NCI-H510A (cell line): ENCODE results near the gene XPO6.

ENCODE experiments used
- DNase-seq: peaks from one replicate; lab custom pipeline; 2025; lab: John Stamatoyannopoulos, UW

XPO6 gene

GRCh38 chr16:28110977-28111376 lies 100.8 kb downstream of the XPO6 start:
- DNase-seq = no peak

GRCh38 chr16:28110479-28110878 lies 101.3 kb downstream of the XPO6 start:
- DNase-seq = no peak

- DNase-seq = no peak
Observed at GRCh38 chr16:28110074-28110473, 101.7 kb downstream of the XPO6 start.

- no peak for DNase-seq
Observed at GRCh38 chr16:28108590-28109247, 103.0 kb downstream of the XPO6 start.

- no peak for DNase-seq
Observed at GRCh38 chr16:28107232-28107631, 104.5 kb downstream of the XPO6 start.

GRCh38 chr16:28106467-28107215 lies 105.1 kb downstream of the XPO6 start:
- no peak for DNase-seq

- no peak for DNase-seq
Observed at GRCh38 chr16:28105954-28106353, 105.8 kb downstream of the XPO6 start.

GRCh38 chr16:28105297-28105696 lies 106.5 kb downstream of the XPO6 start:
- DNase-seq = no peak

- DNase-seq = no peak
Observed at GRCh38 chr16:28104404-28104803, 107.4 kb downstream of the XPO6 start.

GRCh38 chr16:28103516-28104170 lies 108.1 kb downstream of the XPO6 start:
- no peak for DNase-seq

GRCh38 chr16:28101533-28101890 lies 110.3 kb downstream of the XPO6 start:
- no peak for DNase-seq

- DNase-seq = no peak
Observed at GRCh38 chr16:28100810-28101532, 110.8 kb downstream of the XPO6 start.

GRCh38 chr16:28098959-28099945 lies 112.5 kb downstream of the XPO6 start:
- no peak for DNase-seq

- DNase-seq = no peak
Observed at GRCh38 chr16:28098171-28098958, 113.4 kb downstream of the XPO6 start.

GRCh38 chr16:28096983-28097899 lies 114.5 kb downstream of the XPO6 start:
- no peak for DNase-seq

GRCh38 chr16:28093385-28093725 lies 118.4 kb downstream of the XPO6 start:
- DNase-seq = no peak

GRCh38 chr16:28092721-28093384 lies 118.9 kb downstream of the XPO6 start:
- no peak for DNase-seq

GRCh38 chr16:28091656-28092055 lies 120.1 kb downstream of the XPO6 start:
- DNase-seq = no peak
